Mammary epithelial cell (primary cell): ENCODE results near the gene TMEM59L.

Experiments used
- EZH2 ChIP-seq: IDR thresholded peaks from 2 replicates; pipeline ENCODE4 v1.6.1; 2012; ENCODE audit warnings: low read length, inconsistent platforms, borderline replicate concordance
- TF ChIP-seq, protein P1 (sequence below), 2 donors: IDR thresholded peaks in 1 of 2; conservative IDR thresholded peaks in 1 of 2; 2 replicates each; pipeline ENCODE4 v1.5.1; 2011 to 2012; ENCODE audit warnings: inconsistent platforms in 2 of 2, low read length in 2 of 2, mild to moderate bottlenecking in 2 of 2, control low read depth in 1 of 2, low read depth in 1 of 2; ENCODE audit not compliant: insufficient read depth in 1 of 2; ENCODE audit errors: extremely low read depth in 1 of 2

DNA sequence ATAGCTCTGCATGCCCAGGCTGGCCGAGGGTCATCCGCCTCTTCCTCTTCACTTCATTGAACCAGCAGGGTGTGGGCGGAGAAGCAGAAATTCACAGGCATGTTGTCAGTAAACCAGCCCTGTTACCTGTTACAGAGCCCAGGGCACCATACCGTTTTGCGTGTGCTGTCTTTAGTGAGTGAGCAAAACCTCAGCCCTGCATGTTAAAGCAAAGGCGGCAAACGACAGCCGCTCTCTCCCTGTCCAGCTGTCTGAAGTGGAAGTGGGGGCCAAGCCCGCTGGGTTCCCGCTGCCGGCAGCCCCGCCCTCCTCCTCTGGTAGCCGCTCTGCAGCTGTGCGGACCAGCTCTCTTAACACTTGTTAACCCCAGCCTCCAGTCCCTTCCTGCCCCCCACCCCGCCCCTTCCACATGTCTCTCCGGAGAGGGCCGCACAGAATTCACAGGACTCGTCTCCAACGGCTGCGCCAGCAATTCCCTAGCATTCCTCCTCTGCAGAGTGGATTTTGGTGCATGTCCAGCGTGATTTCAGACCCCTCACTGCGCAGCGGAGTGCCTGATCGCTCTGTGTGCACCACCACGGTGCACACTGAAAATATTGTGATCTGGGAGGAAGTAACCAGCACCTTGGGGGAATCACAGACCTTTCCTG, 36.8 kb downstream of the TMEM59L start:
- TF ChIP-seq, protein P1, sequence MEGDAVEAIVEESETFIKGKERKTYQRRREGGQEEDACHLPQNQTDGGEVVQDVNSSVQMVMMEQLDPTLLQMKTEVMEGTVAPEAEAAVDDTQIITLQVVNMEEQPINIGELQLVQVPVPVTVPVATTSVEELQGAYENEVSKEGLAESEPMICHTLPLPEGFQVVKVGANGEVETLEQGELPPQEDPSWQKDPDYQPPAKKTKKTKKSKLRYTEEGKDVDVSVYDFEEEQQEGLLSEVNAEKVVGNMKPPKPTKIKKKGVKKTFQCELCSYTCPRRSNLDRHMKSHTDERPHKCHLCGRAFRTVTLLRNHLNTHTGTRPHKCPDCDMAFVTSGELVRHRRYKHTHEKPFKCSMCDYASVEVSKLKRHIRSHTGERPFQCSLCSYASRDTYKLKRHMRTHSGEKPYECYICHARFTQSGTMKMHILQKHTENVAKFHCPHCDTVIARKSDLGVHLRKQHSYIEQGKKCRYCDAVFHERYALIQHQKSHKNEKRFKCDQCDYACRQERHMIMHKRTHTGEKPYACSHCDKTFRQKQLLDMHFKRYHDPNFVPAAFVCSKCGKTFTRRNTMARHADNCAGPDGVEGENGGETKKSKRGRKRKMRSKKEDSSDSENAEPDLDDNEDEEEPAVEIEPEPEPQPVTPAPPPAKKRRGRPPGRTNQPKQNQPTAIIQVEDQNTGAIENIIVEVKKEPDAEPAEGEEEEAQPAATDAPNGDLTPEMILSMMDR (conservative IDR thresholded peaks at IDR 0.05 in 1 of 2, IDR thresholded peaks at IDR 0.05 in 1 of 2; ENCODE audit: extremely low read depth in 1 of 2, insufficient read depth in 1 of 2, low read depth in 1 of 2, low read length in 2 of 2), result no peak
- no peak for TF ChIP-seq EZH2
